Kidney (tissue), 14 donors: ENCODE data around the gene UNC13B. TPM values are rescaled to one million over a fixed set of nuclear protein-coding genes. Genes with fewer than 3 reads are reported as not detected.

Experiments
- DNase-seq, 5 donors: peaks; one replicate each; pipeline ENCODE4 v3.0.0-alpha.2; 2013 to 2020
- FAIRE-seq: peaks from 2 replicates; lab custom pipeline; 2012; peaks lifted over from hg19 to GRCh38; lab: Jason Lieb, UNC
- H3K27ac ChIP-seq, 2 donors: one replicate each; pipeline ENCODE4 v1.7.0; 2013; ENCODE audit warnings: low read depth in 2 of 2, low read length in 2 of 2, inconsistent platforms in 1 of 2
- H3K27me3 ChIP-seq: one replicate; pipeline ENCODE4 v1.7.1; 2013; ENCODE audit warnings: low read length, inconsistent platforms; ENCODE audit not compliant: control insufficient read depth, insufficient read depth
- H3K36me3 ChIP-seq, 3 donors: one replicate each; pipeline versions ENCODE4 v1.7.0 to v1.7.1; 2013; ENCODE audit warnings: low read length in 3 of 3, control low read depth in 1 of 3, inconsistent platforms in 1 of 3; ENCODE audit not compliant: insufficient read depth in 3 of 3, control insufficient read depth in 2 of 3
- H3K4me1 ChIP-seq, 3 donors: one replicate each; pipeline versions ENCODE4 v1.7.0 to v1.7.1; 2013; ENCODE audit warnings: low read length in 3 of 3, inconsistent platforms in 1 of 3, low read depth in 1 of 3; ENCODE audit not compliant: control insufficient read depth in 2 of 3, insufficient read depth in 2 of 3
- H3K4me3 ChIP-seq, 3 donors: one replicate each; pipeline versions ENCODE4 v1.7.0 to v1.8.1; 2013; ENCODE audit warnings: low read length in 3 of 3, control low read depth in 1 of 3, inconsistent platforms in 1 of 3
- H3K9ac ChIP-seq, 3 donors: one replicate each; pipeline versions ENCODE4 v1.7.0 to v1.7.1; 2013; ENCODE audit warnings: low read length in 3 of 3, control low read depth in 1 of 3, inconsistent platforms in 1 of 3
- H3K9me3 ChIP-seq, 3 donors: one replicate each; pipeline versions ENCODE4 v1.7.0 to v1.7.1; 2013; ENCODE audit warnings: low read length in 3 of 3, control low read depth in 1 of 3, inconsistent platforms in 1 of 3; ENCODE audit not compliant: control insufficient read depth in 2 of 3, insufficient read depth in 1 of 3
- intact Hi-C: fragments of 100-400 bp; cut with DNase I; formaldehyde crosslinking; loops from one replicate; pipeline ENCODE4 v1.11.1; 2022
- polyA plus RNA-seq: library from polyadenylated mRNA; stranded (reverse); fragments of 350-450 nt; fragmentation: Illumina TruSeq; extraction: RNeasy Lipid Tissue Mini Kit (QIAGEN cat#74804); gene quantifications from one replicate; pipeline ENCODE4 v1.2.3, GENCODE V29; 2014; ENCODE audit warnings: low read depth, low replicate concordance; ENCODE audit not compliant: insufficient read depth
- total RNA-seq: library from RNA; stranded (reverse); fragmentation: NEBNext Ultra II Directional; extraction: Animal tissue kit (Norgen Biotek cat#: 25700); gene quantifications from one replicate; pipeline ENCODE4 v1.2.1, GENCODE V29; 2021
- TF ChIP-seq, protein P1 (sequence below): IDR thresholded peaks from 3 replicates; pipeline ENCODE4 v1.5.1; 2012; ENCODE audit warnings: mild to moderate bottlenecking, moderate library complexity, borderline replicate concordance; ENCODE audit not compliant: insufficient read depth; ENCODE audit errors: extremely low read depth
- donor health status: control.
- donor health status: control.
- donor health status: control.
- donor health status: control.
- donor health status: control.
- donor health status: DM: yes; HTN: yes; CAD: no.
- donor health status: Normal renal cell carcinoma (clear cell type).

Gene UNC13B
- total and polyA plus RNA-seq, 2 donors from 2014 or later: 20.8 to 43.6 TPM

GRCh38 chr9:35311891-35312639 is 150.3 kb downstream of the UNC13B start:
- intact Hi-C loops: no loop called here
- no peak for FAIRE-seq
- no peak for DNase-seq
- H3K4me3 ChIP-seq: no peak overlapping the region
- no peaks in the 10 kb centered on the region for H3K9me3 ChIP-seq
- TF ChIP-seq, protein P1, sequence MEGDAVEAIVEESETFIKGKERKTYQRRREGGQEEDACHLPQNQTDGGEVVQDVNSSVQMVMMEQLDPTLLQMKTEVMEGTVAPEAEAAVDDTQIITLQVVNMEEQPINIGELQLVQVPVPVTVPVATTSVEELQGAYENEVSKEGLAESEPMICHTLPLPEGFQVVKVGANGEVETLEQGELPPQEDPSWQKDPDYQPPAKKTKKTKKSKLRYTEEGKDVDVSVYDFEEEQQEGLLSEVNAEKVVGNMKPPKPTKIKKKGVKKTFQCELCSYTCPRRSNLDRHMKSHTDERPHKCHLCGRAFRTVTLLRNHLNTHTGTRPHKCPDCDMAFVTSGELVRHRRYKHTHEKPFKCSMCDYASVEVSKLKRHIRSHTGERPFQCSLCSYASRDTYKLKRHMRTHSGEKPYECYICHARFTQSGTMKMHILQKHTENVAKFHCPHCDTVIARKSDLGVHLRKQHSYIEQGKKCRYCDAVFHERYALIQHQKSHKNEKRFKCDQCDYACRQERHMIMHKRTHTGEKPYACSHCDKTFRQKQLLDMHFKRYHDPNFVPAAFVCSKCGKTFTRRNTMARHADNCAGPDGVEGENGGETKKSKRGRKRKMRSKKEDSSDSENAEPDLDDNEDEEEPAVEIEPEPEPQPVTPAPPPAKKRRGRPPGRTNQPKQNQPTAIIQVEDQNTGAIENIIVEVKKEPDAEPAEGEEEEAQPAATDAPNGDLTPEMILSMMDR: no peak
- peaks cover 0 to 10% (median 7%) of the 10 kb centered on the region in 3 donors for H3K4me1 ChIP-seq
- H3K36me3 ChIP-seq: peaks cover 0 to 8% (median 0%) of the 10 kb centered on the region in 3 donors
- H3K27me3 ChIP-seq: no peaks in the 10 kb centered on the region
- H3K27ac ChIP-seq: no peak overlapping the region
- H3K9ac ChIP-seq: no peak overlapping the region

- TF ChIP-seq, protein P1: no peak
- Histone ChIP-seq H3K27me3 (no peaks in the 10 kb centered on the region), H3K9ac (no peak overlapping the region), H3K36me3 (peaks cover 0 to 8% (median 0%) of the 10 kb centered on the region in 3 donors), H3K4me3 (no peak overlapping the region), H3K4me1 (peaks cover 0 to 8% (median 7%) of the 10 kb centered on the region in 3 donors), H3K9me3 (no peaks in the 10 kb centered on the region), H3K27ac (no peak overlapping the region)
- intact Hi-C loops: no loop called here
- FAIRE-seq: no peak
- DNase-seq: no peak
These were observed 151.7 kb downstream of the UNC13B start for GRCh38 chr9:35313460-35313859.

DNA sequence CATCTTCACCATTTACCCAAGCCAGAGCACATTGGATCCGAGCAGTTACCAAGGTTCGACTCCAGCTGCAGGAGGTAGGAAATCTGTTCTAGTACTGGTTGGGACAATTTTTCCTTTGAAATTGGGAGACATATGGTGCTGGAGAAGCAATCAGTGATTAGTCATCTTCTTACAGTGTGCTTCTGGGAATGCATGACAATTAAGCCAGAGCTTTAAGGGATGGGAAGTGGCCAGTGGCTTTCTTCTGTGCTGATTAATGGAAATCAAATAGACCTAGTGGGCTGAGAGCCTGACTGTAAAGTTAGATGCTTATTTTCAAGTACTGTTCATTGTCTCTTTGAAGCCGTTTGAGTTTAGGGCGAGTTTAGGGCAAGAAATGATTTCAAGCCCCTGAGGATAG is 152.1 kb downstream of the UNC13B start:
- H3K27ac ChIP-seq: no peak overlapping the region
- no peak overlapping the region for H3K4me3 ChIP-seq
- H3K9me3 ChIP-seq: no peaks in the 10 kb centered on the region
- H3K36me3 ChIP-seq: peaks cover 0 to 8% (median 0%) of the 10 kb centered on the region in 3 donors
- TF ChIP-seq, protein P1: no peak
- H3K27me3 ChIP-seq: no peaks in the 10 kb centered on the region
- intact Hi-C loops: no loop called here
- FAIRE-seq: no peak
- no peak for DNase-seq
- no peak overlapping the region for H3K9ac ChIP-seq
- H3K4me1 ChIP-seq: peaks cover 0 to 7% (median 4%) of the 10 kb centered on the region in 3 donors
